H9 (cell line): Measurements from ENCODE around the gene FADS3. TPM values are rescaled to one million over a fixed set of nuclear protein-coding genes. Genes with fewer than 3 reads are reported as not detected.

Experiments used
- DNase-seq: peaks from one replicate; pipeline ENCODE4 v3.0.0-alpha.2; 2017
- H2AFZ ChIP-seq: one replicate; pipeline ENCODE4 v1.6.1; 2013; ENCODE audit warnings: mild to moderate bottlenecking, low read length, control low read depth, moderate library complexity
- H2AK5ac ChIP-seq: 2 replicates; pipeline ENCODE4 v1.6.1; 2013; ENCODE audit warnings: low read length, control low read depth, mixed read lengths; ENCODE audit not compliant: insufficient read length
- H2BK120ac ChIP-seq: one replicate; pipeline ENCODE4 v1.6.1; 2013; ENCODE audit warnings: low read depth, mild to moderate bottlenecking, low read length, control low read depth, inconsistent platforms; ENCODE audit not compliant: poor library complexity, severe bottlenecking
- H2BK12ac ChIP-seq: 2 replicates; pipeline ENCODE4 v1.6.1; 2013; ENCODE audit warnings: low read length, control low read depth, mixed read lengths, low read depth; ENCODE audit not compliant: insufficient read length
- H2BK15ac ChIP-seq: 2 replicates; pipeline ENCODE4 v1.6.1; 2013; ENCODE audit warnings: low read depth, low read length, control low read depth
- H2BK20ac ChIP-seq: one replicate; pipeline ENCODE4 v1.6.1; 2013; ENCODE audit warnings: low read depth, mild to moderate bottlenecking, low read length, control low read depth, inconsistent platforms; ENCODE audit not compliant: poor library complexity, severe bottlenecking
- H2BK5ac ChIP-seq: 2 replicates; pipeline ENCODE4 v1.6.1; 2013; ENCODE audit warnings: low read length, control low read depth, mixed read lengths; ENCODE audit not compliant: insufficient read length
- H3K14ac ChIP-seq: 2 replicates; pipeline ENCODE4 v1.6.1; 2013; ENCODE audit warnings: low read length, control low read depth; ENCODE audit not compliant: insufficient read depth
- H3K18ac ChIP-seq: 2 replicates; pipeline ENCODE4 v1.6.1; 2013; ENCODE audit warnings: low read depth, mild to moderate bottlenecking, mixed read lengths, low read length, control low read depth; ENCODE audit not compliant: insufficient read length
- H3K23ac ChIP-seq: 2 replicates; pipeline ENCODE4 v1.6.1; 2013; ENCODE audit warnings: low read length, control low read depth, mixed read lengths, low read depth; ENCODE audit not compliant: insufficient read length
- H3K23me2 ChIP-seq: 2 replicates; pipeline ENCODE4 v1.6.1; 2013; ENCODE audit warnings: low read depth, mild to moderate bottlenecking, mixed read lengths, low read length, control low read depth; ENCODE audit not compliant: insufficient read length, poor library complexity, severe bottlenecking
- H3K27ac ChIP-seq: 2 replicates; pipeline ENCODE4 v1.5.1; 2013; ENCODE audit warnings: low read length, control low read depth, mixed read lengths, low read depth; ENCODE audit not compliant: insufficient read length
- H3K27me3 ChIP-seq: 2 replicates; pipeline ENCODE4 v1.6.1; 2013; ENCODE audit warnings: low read length, control low read depth, inconsistent platforms; ENCODE audit not compliant: insufficient read depth
- H3K4ac ChIP-seq: 2 replicates; pipeline ENCODE4 v1.6.1; 2013; ENCODE audit warnings: low read depth, mild to moderate bottlenecking, control low read depth, inconsistent platforms, low read length, moderate library complexity
- H3K4me1 ChIP-seq: 2 replicates; pipeline ENCODE4 v1.6.1; 2013; ENCODE audit warnings: low read length, control low read depth, inconsistent platforms; ENCODE audit not compliant: insufficient read depth
- H3K4me2 ChIP-seq: 2 replicates; pipeline ENCODE4 v1.6.1; 2013; ENCODE audit warnings: low read length, control low read depth, mixed read lengths; ENCODE audit not compliant: insufficient read length, insufficient read depth
- H3K56ac ChIP-seq: 2 replicates; pipeline ENCODE4 v1.6.1; 2013; ENCODE audit warnings: low read depth, mild to moderate bottlenecking, mixed read lengths, low read length, control low read depth; ENCODE audit not compliant: insufficient read length
- H3K79me1 ChIP-seq: 2 replicates; pipeline ENCODE4 v1.6.1; 2013; ENCODE audit warnings: low read depth, mild to moderate bottlenecking, moderate library complexity, low read length, control low read depth, inconsistent platforms; ENCODE audit not compliant: insufficient read depth, poor library complexity, severe bottlenecking
- H3K79me2 ChIP-seq: 2 replicates; pipeline ENCODE4 v1.6.1; 2013; ENCODE audit warnings: low read length, control low read depth, inconsistent platforms; ENCODE audit not compliant: insufficient read depth
- H3K9ac ChIP-seq: 2 replicates; pipeline ENCODE4 v1.6.1; 2013; ENCODE audit warnings: low read length, control low read depth, mixed read lengths; ENCODE audit not compliant: insufficient read length; ENCODE audit errors: extremely low read depth
- H3K9me3 ChIP-seq: one replicate; pipeline ENCODE4 v1.6.1; 2013; ENCODE audit warnings: low read depth, low read length, inconsistent platforms; ENCODE audit not compliant: control insufficient read depth
- H3T11ph ChIP-seq: one replicate; pipeline ENCODE4 v1.6.1; 2013; ENCODE audit warnings: mild to moderate bottlenecking, low read length, control low read depth, inconsistent platforms
- H4K20me1 ChIP-seq: one replicate; pipeline ENCODE4 v1.6.1; 2013; ENCODE audit not compliant: control insufficient read depth, insufficient read length, insufficient read depth
- H4K5ac ChIP-seq: 2 replicates; pipeline ENCODE4 v1.6.1; 2013; ENCODE audit warnings: low read depth, mild to moderate bottlenecking, mixed read lengths, low read length, control low read depth; ENCODE audit not compliant: insufficient read length
- H4K8ac ChIP-seq: replicated peaks from 2 replicates; pipeline ENCODE4 v1.6.1; 2013; ENCODE audit warnings: low read length, control low read depth, mixed read lengths, low read depth; ENCODE audit not compliant: insufficient read length
- H4K91ac ChIP-seq: 2 replicates; pipeline ENCODE4 v1.6.1; 2013; ENCODE audit warnings: low read depth, mild to moderate bottlenecking, moderate library complexity, mixed read lengths, low read length, control low read depth; ENCODE audit not compliant: insufficient read length
- H3K27ac Mint-ChIP-seq, 3 experiments: 2 replicates in 2 of 3; 3 replicates in 1 of 3; pipeline ENCODE4 v1.8.0; 2020 to 2021; ENCODE audit warnings: mixed read lengths in 3 of 3, mild to moderate bottlenecking in 1 of 3, moderate library complexity in 1 of 3
- H3K27me3 Mint-ChIP-seq: 2 replicates; pipeline ENCODE4 v1.8.0; 2021; ENCODE audit warnings: low read depth, mild to moderate bottlenecking, moderate library complexity, mixed read lengths
- H3K36me3 Mint-ChIP-seq, 3 experiments: 2 replicates in 2 of 3; 3 replicates in 1 of 3; pipeline ENCODE4 v1.8.0; 2020 to 2021; ENCODE audit warnings: low read depth in 3 of 3, mixed read lengths in 3 of 3; ENCODE audit not compliant: insufficient read depth in 1 of 3
- H3K4me1 Mint-ChIP-seq, 2 experiments: 2 replicates each; pipeline ENCODE4 v1.8.0; 2020; ENCODE audit warnings: mixed read lengths in 2 of 2
- H3K4me3 Mint-ChIP-seq, 2 experiments: 2 replicates in 1 of 2; 3 replicates in 1 of 2; pipeline ENCODE4 v1.8.0; 2020 to 2021; ENCODE audit warnings: mild to moderate bottlenecking in 2 of 2, mixed read lengths in 2 of 2, moderate library complexity in 1 of 2
- H3K9me3 Mint-ChIP-seq, 2 experiments: 2 replicates in 1 of 2; 3 replicates in 1 of 2; pipeline ENCODE4 v1.8.0; 2020; ENCODE audit warnings: mild to moderate bottlenecking in 2 of 2, mixed read lengths in 2 of 2, moderate library complexity in 1 of 2
- WGBS: extraction: QIAGEN DNeasy Blood & Tissue Kit; methylation state at CpG from one replicate; pipeline ENCODE4 v1.1.7; 2013; ENCODE audit warnings: missing lambda C conversion rate, low lambda C conversion rate, mixed read lengths; ENCODE audit not compliant: insufficient read length; ENCODE audit errors: extremely low coverage; 5-methylcytosine and 5-hydroxymethylcytosine counted together
- total RNA-seq: library from RNA; stranded (reverse); gene quantifications from 2 replicates; pipeline ENCODE4 v1.2.1, GENCODE V29; 2021
- TF ChIP-seq, protein P1 (sequence below): fragments of 200-600 bp; sonication (generic); conservative IDR thresholded peaks from 3 replicates; pipeline ENCODE4 v1.8.0; 2021; ENCODE audit warnings: antibody characterized with exemption, mild to moderate bottlenecking

Gene FADS3
- total RNA-seq, 1 experiment from 2014 or later, result 34.9 TPM

GRCh38 chr11:61883327-61883726 lies 8.0 kb downstream of the FADS3 start:
- H2BK15ac ChIP-seq, result no peak overlapping the region
- peaks cover 0 to 9% (median 2%) of the 10 kb centered on the region in 3 experiments; a peak in 4 of 7 replicates for H3K36me3 Mint-ChIP-seq
- no peaks in the 10 kb centered on the region; the same call in 1 of the 2 replicates for H3K27me3 Mint-ChIP-seq
- H3K4me1 Mint-ChIP-seq, result peaks cover 23 to 35% of the 10 kb centered on the region in 2 experiments
- H3K9me3 Mint-ChIP-seq, result peaks cover 0 to 5% of the 10 kb centered on the region in 2 experiments; a peak in 2 of 5 replicates
- no peak overlapping the region for H3K23ac ChIP-seq
- H3K27ac Mint-ChIP-seq, result peak overlapping the region in 1 of 3 experiments; percentile 31; a peak in 2 of 7 replicates
- H3K9ac ChIP-seq, result no peak overlapping the region
- H3K56ac ChIP-seq, result no peak overlapping the region
- H2AK5ac ChIP-seq, result no peak overlapping the region
- H3T11ph ChIP-seq, result no peak overlapping the region
- TF ChIP-seq, protein P1, sequence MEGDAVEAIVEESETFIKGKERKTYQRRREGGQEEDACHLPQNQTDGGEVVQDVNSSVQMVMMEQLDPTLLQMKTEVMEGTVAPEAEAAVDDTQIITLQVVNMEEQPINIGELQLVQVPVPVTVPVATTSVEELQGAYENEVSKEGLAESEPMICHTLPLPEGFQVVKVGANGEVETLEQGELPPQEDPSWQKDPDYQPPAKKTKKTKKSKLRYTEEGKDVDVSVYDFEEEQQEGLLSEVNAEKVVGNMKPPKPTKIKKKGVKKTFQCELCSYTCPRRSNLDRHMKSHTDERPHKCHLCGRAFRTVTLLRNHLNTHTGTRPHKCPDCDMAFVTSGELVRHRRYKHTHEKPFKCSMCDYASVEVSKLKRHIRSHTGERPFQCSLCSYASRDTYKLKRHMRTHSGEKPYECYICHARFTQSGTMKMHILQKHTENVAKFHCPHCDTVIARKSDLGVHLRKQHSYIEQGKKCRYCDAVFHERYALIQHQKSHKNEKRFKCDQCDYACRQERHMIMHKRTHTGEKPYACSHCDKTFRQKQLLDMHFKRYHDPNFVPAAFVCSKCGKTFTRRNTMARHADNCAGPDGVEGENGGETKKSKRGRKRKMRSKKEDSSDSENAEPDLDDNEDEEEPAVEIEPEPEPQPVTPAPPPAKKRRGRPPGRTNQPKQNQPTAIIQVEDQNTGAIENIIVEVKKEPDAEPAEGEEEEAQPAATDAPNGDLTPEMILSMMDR, result no peak
- no peak overlapping the region for H3K4ac ChIP-seq
- H3K9me3 ChIP-seq, result no peaks in the 10 kb centered on the region
- no peak overlapping the region for H2BK5ac ChIP-seq
- peaks cover 2% of the 10 kb centered on the region for H3K23me2 ChIP-seq
- no peak overlapping the region for H4K8ac ChIP-seq
- no peak overlapping the region for H2AFZ ChIP-seq
- no peaks in the 10 kb centered on the region for H3K27me3 ChIP-seq
- no peak overlapping the region for H3K18ac ChIP-seq
- H2BK20ac ChIP-seq, result no peak overlapping the region
- no peak overlapping the region for H4K91ac ChIP-seq
- no peaks in the 10 kb centered on the region for H4K20me1 ChIP-seq
- H3K4me1 ChIP-seq, result peaks cover 3% of the 10 kb centered on the region; the same call in 1 of the 2 replicates
- no peaks in the 10 kb centered on the region for H3K79me1 ChIP-seq
- no peak overlapping the region; a peak in 1 of 5 replicates for H3K4me3 Mint-ChIP-seq
- 0 out of 2 replicates have a peak, but pooled peaks cover 2% of the 10 kb centered on the region for H3K79me2 ChIP-seq
- no peak overlapping the region for H3K14ac ChIP-seq
- no peak overlapping the region for H2BK12ac ChIP-seq
- no peak overlapping the region for H3K27ac ChIP-seq
- H3K4me2 ChIP-seq, result no peak overlapping the region
- no CpG with 5 or more reads among the region's 10 CpGs for WGBS
- no peak overlapping the region for H2BK120ac ChIP-seq
- no peak overlapping the region for H4K5ac ChIP-seq
- DNase-seq, result no peak
